HCT116 (cell line): ENCODE data around the gene PDK1. TPM values are rescaled to one million over a fixed set of nuclear protein-coding genes. Genes with fewer than 3 reads are reported as not detected.

Experiments
- ATAC-seq: fragments of 200-7000 bp; cut with Tn5 transposase; 2 replicates; pipeline ENCODE4 v1.9.1; 2020; ENCODE audit warnings: mild to moderate bottlenecking, moderate library complexity
- BruUV-seq: library from RNA; stranded (reverse); fragments of 400-500 nt; replicated peaks from 2 replicates; lab custom pipeline; 2021; lab: Mats Ljungman, UMichigan
- CTCF ChIA-PET: fragments of 300-600 bp; sonication (Branson Sonifier 250); formaldehyde crosslinking; loops from one replicate; lab custom pipeline; 2021; ENCODE audit warnings: antibody characterized with exemption; lab: Charles Lee
- POLR2A ChIA-PET: fragments of 300-600, 350-600 bp; sonication (Branson Sonifier 250); formaldehyde crosslinking; loops from one replicate; lab custom pipeline; 2021; ENCODE audit warnings: antibody characterized with exemption; lab: Charles Lee
- RAD21 ChIA-PET, 2 experiments: fragments of 300-600 bp; sonication (Branson Sonifier 250); formaldehyde crosslinking; loops; one replicate each; lab custom pipeline; 2023; ENCODE audit warnings: low total read pairs in 2 of 2; ENCODE audit not compliant: uncharacterized antibody in 2 of 2, unreplicated experiment in 2 of 2, low non-redundant PET in 1 of 2; lab: Charles Lee
- DNase-seq: peaks from one replicate; pipeline ENCODE4 v3.0.0-alpha.2; 2010; ENCODE audit warnings: low read depth, low spot score
- H2AFZ ChIP-seq: fragments of 200-600 bp; shearing (Covaris generic), sonication (generic); 2 replicates; pipeline ENCODE4 v1.6.1; 2017; ENCODE audit warnings: low read depth, mixed run types, mixed read lengths, antibody characterized with exemption, low read length; ENCODE audit not compliant: poor library complexity, severe bottlenecking
- H3K27ac ChIP-seq: 2 replicates; pipeline ENCODE4 v1.5.1; 2012; ENCODE audit warnings: low read depth, low read length
- H3K27me3 ChIP-seq: fragments of 200-600 bp; sonication (generic); 2 replicates; pipeline ENCODE4 v1.6.1; 2016; ENCODE audit warnings: mixed run types, low read length, mixed read lengths; ENCODE audit not compliant: insufficient read depth
- H3K36me3 ChIP-seq, 2 experiments: fragments of 200-500 bp in 1 of 2; fragments of 200-600 bp in 1 of 2; sonication (Bioruptor generic) in 1 of 2; sonication (generic) in 1 of 2; 2 replicates each; pipeline versions ENCODE4 v1.5.1 to v1.6.1; 2014 to 2016; ENCODE audit warnings: low read length in 2 of 2, inconsistent platforms in 1 of 2, mixed read lengths in 1 of 2, mixed run types in 1 of 2; ENCODE audit not compliant: insufficient read depth in 2 of 2, control insufficient read depth in 1 of 2
- H3K4me1 ChIP-seq, 2 experiments: fragments of 200-600 bp in 1 of 2; sonication (generic) in 1 of 2; 2 replicates each; pipeline versions ENCODE4 v1.5.1 to v1.6.1; 2012 to 2017; ENCODE audit warnings: low read length in 2 of 2, inconsistent platforms in 1 of 2, mild to moderate bottlenecking in 1 of 2, mixed read lengths in 1 of 2, mixed run types in 1 of 2, moderate library complexity in 1 of 2; ENCODE audit not compliant: insufficient read depth in 2 of 2, control insufficient read depth in 1 of 2
- H3K4me2 ChIP-seq: fragments of 200-600 bp; sonication (generic); 2 replicates; pipeline ENCODE4 v1.6.1; 2017; ENCODE audit warnings: mixed run types, low read length, mixed read lengths
- H3K4me3 ChIP-seq, 2 experiments: fragments of 200-600 bp in 1 of 2; sonication (generic) in 1 of 2; replicated peaks in 1 of 2; 2 replicates each; pipeline ENCODE4 v1.5.1; 2011 to 2016; ENCODE audit warnings: low read length in 2 of 2, control low read depth in 1 of 2, low read depth in 1 of 2, mild to moderate bottlenecking in 1 of 2, mixed read lengths in 1 of 2, mixed run types in 1 of 2
- H3K79me2 ChIP-seq: fragments of 200-600 bp; sonication (generic); 2 replicates; pipeline ENCODE4 v1.6.1; 2017; ENCODE audit warnings: mild to moderate bottlenecking, mixed run types, low read length, moderate library complexity, mixed read lengths; ENCODE audit not compliant: insufficient read depth
- H3K9ac ChIP-seq: fragments of 200-600 bp; sonication (generic); 2 replicates; pipeline ENCODE4 v1.6.1; 2016; ENCODE audit warnings: low read length, mixed read lengths
- H3K9me2 ChIP-seq: fragments of 200-600 bp; sonication (generic), shearing (Covaris generic); 2 replicates; pipeline ENCODE4 v1.6.1; 2017; ENCODE audit warnings: mixed run types, mild to moderate bottlenecking, moderate library complexity; ENCODE audit not compliant: insufficient read depth
- H3K9me3 ChIP-seq, 2 experiments: fragments of 200-500 bp in 1 of 2; fragments of 200-600 bp in 1 of 2; sonication (Bioruptor generic) in 1 of 2; sonication (generic) in 1 of 2; 2 replicates each; pipeline ENCODE4 v1.6.1; 2014 to 2017; ENCODE audit warnings: low read length in 2 of 2, mixed read lengths in 2 of 2, inconsistent platforms in 1 of 2, low read depth in 1 of 2, mild to moderate bottlenecking in 1 of 2, mixed run types in 1 of 2, moderate library complexity in 1 of 2; ENCODE audit not compliant: control insufficient read depth in 1 of 2, insufficient read depth in 1 of 2
- H4K20me1 ChIP-seq: fragments of 200-600 bp; sonication (generic), shearing (Covaris generic); 2 replicates; pipeline ENCODE4 v1.6.1; 2017; ENCODE audit warnings: mixed run types, mild to moderate bottlenecking, moderate library complexity; ENCODE audit not compliant: insufficient read depth
- CBX3 ChIP-seq: IDR thresholded peaks from 2 replicates; pipeline ENCODE4 v1.6.1; 2012; ENCODE audit warnings: low read depth
- EGR1 ChIP-seq: IDR thresholded peaks from 2 replicates; pipeline ENCODE4 v1.6.1; 2012; ENCODE audit warnings: low read depth
- JUND ChIP-seq: IDR thresholded peaks from 2 replicates; pipeline ENCODE4 v1.6.1; 2012
- POLR2AphosphoS5 ChIP-seq: IDR thresholded peaks from 2 replicates; pipeline ENCODE4 v1.6.1; 2011; ENCODE audit warnings: mild to moderate bottlenecking, low read depth, low read length, moderate library complexity
- RAD21 ChIP-seq: IDR thresholded peaks from 2 replicates; pipeline ENCODE4 v1.6.1; 2012; ENCODE audit warnings: low read depth, mild to moderate bottlenecking
- SIN3A ChIP-seq: IDR thresholded peaks from 2 replicates; pipeline ENCODE4 v1.6.1; 2012; ENCODE audit warnings: low read depth
- intact Hi-C: fragments of 100-400 bp; cut with micrococcal nuclease; formaldehyde crosslinking; loops from 2 replicates; pipeline ENCODE4 v1.10.0; 2022
- total RNA-seq: library from RNA; stranded (reverse); gene quantifications from one replicate; pipeline ENCODE4 v1.2.1, GENCODE V29; 2021; ENCODE audit not compliant: unreplicated experiment
- TF ChIP-seq, protein P1 (sequence below): IDR thresholded peaks from 2 replicates; pipeline ENCODE4 v1.6.1; 2012
- TF ChIP-seq, protein P2 (sequence below): IDR thresholded peaks from 2 replicates; pipeline ENCODE4 v1.6.1; 2011; ENCODE audit warnings: mild to moderate bottlenecking, low read length, moderate library complexity; ENCODE audit not compliant: insufficient replicate concordance; ENCODE audit errors: extremely low read depth

Gene PDK1
- total RNA-seq, 1 experiment from 2014 or later, result 21.3 TPM

GRCh38 chr2:172634477-172634876 is 78.6 kb downstream of the PDK1 start:
- no peaks in the 10 kb centered on the region for H3K9me2 ChIP-seq
- POLR2A ChIA-PET, result no interaction called here

GRCh38 chr2:172635548-172635947 is 79.7 kb downstream of the PDK1 start:
- H3K27me3 ChIP-seq, result no peaks in the 10 kb centered on the region
- peaks cover 0 to 6% of the 10 kb centered on the region in 2 experiments; a peak in 1 of 4 replicates for H3K4me1 ChIP-seq
- ChIA-PET POLR2A (no interaction called here), RAD21 (no interaction called here), CTCF (no interaction called here)
- H3K4me3 ChIP-seq, result no peak overlapping the region
- H3K27ac ChIP-seq, result no peak overlapping the region
- intact Hi-C loops, result no loop called here
- BruUV-seq, result no TSS peak
- TF ChIP-seq RAD21 (no peak), EGR1 (no peak), CBX3 (no peak), JUND (no peak), POLR2AphosphoS5 (no peak)
- TF ChIP-seq, protein P1, sequence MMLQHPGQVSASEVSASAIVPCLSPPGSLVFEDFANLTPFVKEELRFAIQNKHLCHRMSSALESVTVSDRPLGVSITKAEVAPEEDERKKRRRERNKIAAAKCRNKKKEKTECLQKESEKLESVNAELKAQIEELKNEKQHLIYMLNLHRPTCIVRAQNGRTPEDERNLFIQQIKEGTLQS, result no peak
- H3K9me3 ChIP-seq, result no peaks in the 10 kb centered on the region
- DNase-seq (no peak), ATAC-seq (no peak)
- no peaks in the 10 kb centered on the region for H3K36me3 ChIP-seq
- no peaks in the 10 kb centered on the region for H4K20me1 ChIP-seq
- H2AFZ ChIP-seq, result no peak overlapping the region
- no peaks in the 10 kb centered on the region for H3K79me2 ChIP-seq
- no peak overlapping the region for H3K4me2 ChIP-seq
- H3K9ac ChIP-seq, result no peak overlapping the region
- no peaks in the 10 kb centered on the region for H3K9me2 ChIP-seq

More at GRCh38 chr2:172634477-172634876, 78.6 kb downstream of the PDK1 start:
- H3K9ac ChIP-seq, result no peak overlapping the region
- intact Hi-C loops, result no loop called here
- BruUV-seq, result no TSS peak
- H3K9me3 ChIP-seq, result no peaks in the 10 kb centered on the region
- ChIA-PET CTCF (no interaction called here), RAD21 (interaction anchor here in 1 of 2 experiments (0.6 kb wide), 1 partner anchor 21 kb away, joined by 3 read pairs; no protein-coding TSS in a partner anchor)
- no peak overlapping the region for H2AFZ ChIP-seq
- H3K27ac ChIP-seq, result no peak overlapping the region
- no peak for TF ChIP-seq SIN3A
- TF ChIP-seq, protein P2, sequence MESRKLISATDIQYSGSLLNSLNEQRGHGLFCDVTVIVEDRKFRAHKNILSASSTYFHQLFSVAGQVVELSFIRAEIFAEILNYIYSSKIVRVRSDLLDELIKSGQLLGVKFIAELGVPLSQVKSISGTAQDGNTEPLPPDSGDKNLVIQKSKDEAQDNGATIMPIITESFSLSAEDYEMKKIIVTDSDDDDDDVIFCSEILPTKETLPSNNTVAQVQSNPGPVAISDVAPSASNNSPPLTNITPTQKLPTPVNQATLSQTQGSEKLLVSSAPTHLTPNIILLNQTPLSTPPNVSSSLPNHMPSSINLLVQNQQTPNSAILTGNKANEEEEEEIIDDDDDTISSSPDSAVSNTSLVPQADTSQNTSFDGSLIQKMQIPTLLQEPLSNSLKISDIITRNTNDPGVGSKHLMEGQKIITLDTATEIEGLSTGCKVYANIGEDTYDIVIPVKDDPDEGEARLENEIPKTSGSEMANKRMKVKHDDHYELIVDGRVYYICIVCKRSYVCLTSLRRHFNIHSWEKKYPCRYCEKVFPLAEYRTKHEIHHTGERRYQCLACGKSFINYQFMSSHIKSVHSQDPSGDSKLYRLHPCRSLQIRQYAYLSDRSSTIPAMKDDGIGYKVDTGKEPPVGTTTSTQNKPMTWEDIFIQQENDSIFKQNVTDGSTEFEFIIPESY, result no peak
- TF ChIP-seq RAD21, result no peak
- no peak overlapping the region for H3K4me3 ChIP-seq
- H4K20me1 ChIP-seq, result no peaks in the 10 kb centered on the region
- H3K79me2 ChIP-seq, result no peaks in the 10 kb centered on the region
- H3K4me2 ChIP-seq, result no peak overlapping the region
- ATAC-seq (no peak), DNase-seq (no peak)
- peaks cover 0 to under 1% of the 10 kb centered on the region in 2 experiments; a peak in 1 of 4 replicates for H3K4me1 ChIP-seq
- H3K36me3 ChIP-seq, result no peaks in the 10 kb centered on the region
- H3K27me3 ChIP-seq, result no peaks in the 10 kb centered on the region
